Naive thymus-derived CD8-positive, alpha-beta T cell (primary cell): ENCODE measurements around the gene PLEKHG3. TPM values are rescaled to one million over a fixed set of nuclear protein-coding genes. Genes with fewer than 3 reads are reported as not detected.

ENCODE experiments used
- ATAC-seq, 2 donors: fragments of 150-1000 bp; cut with Tn5 transposase in 1 of 2; sonication (Bioruptor Pico), chemical (Tn5 transposase) in 1 of 2; 1 replicate in 1 of 2; 2 replicates in 1 of 2; pipeline ENCODE4 v1.10.0; 2021; ENCODE audit warnings: mild to moderate bottlenecking in 2 of 2, moderate library complexity in 2 of 2
- POLR2A ChIA-PET: fragments of 350-600 bp; sonication (Branson Sonifier 250); formaldehyde crosslinking; loops from one replicate; lab custom pipeline; 2021; ENCODE audit warnings: antibody characterized with exemption; lab: Charles Lee
- DNase-seq, 10 donors: peaks; one replicate each; pipeline versions ENCODE4 v3.0.0 to v3.0.0-alpha.2; 2020 to 2022
- H3K27ac Mint-ChIP-seq, 10 donors: one replicate each; pipeline ENCODE4 v1.8.0; 2020 to 2022; ENCODE audit warnings: mild to moderate bottlenecking in 10 of 10, mixed read lengths in 10 of 10, moderate library complexity in 4 of 10, inconsistent platforms in 1 of 10
- H3K27me3 Mint-ChIP-seq, 5 donors: one replicate each; pipeline ENCODE4 v1.8.0; 2021 to 2022; ENCODE audit warnings: mixed read lengths in 5 of 5
- H3K36me3 Mint-ChIP-seq, 3 donors: one replicate each; pipeline ENCODE4 v1.8.0; 2020 to 2022; ENCODE audit warnings: mixed read lengths in 3 of 3, mild to moderate bottlenecking in 2 of 3, inconsistent platforms in 1 of 3
- H3K4me1 Mint-ChIP-seq, 4 donors: one replicate each; pipeline ENCODE4 v1.8.0; 2021 to 2022; ENCODE audit warnings: mixed read lengths in 4 of 4
- H3K4me3 Mint-ChIP-seq, 10 donors: one replicate each; pipeline ENCODE4 v1.8.0; 2020 to 2022; ENCODE audit warnings: mild to moderate bottlenecking in 10 of 10, mixed read lengths in 10 of 10, moderate library complexity in 6 of 10, inconsistent platforms in 1 of 10
- H3K9me3 Mint-ChIP-seq, 9 donors: one replicate each; pipeline ENCODE4 v1.8.0; 2020 to 2022; ENCODE audit warnings: mixed read lengths in 9 of 9, mild to moderate bottlenecking in 3 of 9, inconsistent platforms in 1 of 9, moderate library complexity in 1 of 9
- polyA plus RNA-seq, 3 donors: library from polyadenylated mRNA; unstranded; fragments of 300-500 nt; fragmentation: Illumina TruSeq; gene quantifications; one replicate each; pipeline ENCODE4 v1.2.3, GENCODE V29; 2021
- total RNA-seq, 8 experiments: library from RNA in 2 of 8; stranded (reverse) in 2 of 8; gene quantifications; one replicate each; pipeline ENCODE4 v1.2.3 and lab custom pipeline; 2021 to 2026

The PLEKHG3 gene
- total and polyA plus RNA-seq, 5 experiments from 2014 or later, result 0.55 to 12.2 (median 1.4) TPM

GRCh38 chr14:64732066-64732465 lies 27.8 kb downstream of the PLEKHG3 start:
- no peak for ATAC-seq
- POLR2A ChIA-PET, result no interaction called here
- DNase-seq, result peak in 1 of 10 donors; percentile 31
- no peaks in the 10 kb centered on the region for H3K36me3 Mint-ChIP-seq
- H3K27ac Mint-ChIP-seq, result peak overlapping the region in 1 of 10 donors; percentile 53
- H3K4me1 Mint-ChIP-seq, result peaks cover 6 to 34% (median 9%) of the 10 kb centered on the region in 4 donors
- H3K9me3 Mint-ChIP-seq, result no peaks in the 10 kb centered on the region
- no peaks in the 10 kb centered on the region for H3K27me3 Mint-ChIP-seq
- H3K4me3 Mint-ChIP-seq, result no peak overlapping the region

- no peaks in the 10 kb centered on the region for H3K27me3 Mint-ChIP-seq
- DNase-seq (peak in 1 of 10 donors; percentile 35), ATAC-seq (no peak)
- no peaks in the 10 kb centered on the region for H3K36me3 Mint-ChIP-seq
- H3K4me3 Mint-ChIP-seq, result no peak overlapping the region
- no peaks in the 10 kb centered on the region for H3K9me3 Mint-ChIP-seq
- H3K4me1 Mint-ChIP-seq, result peaks cover 6 to 32% (median 9%) of the 10 kb centered on the region in 4 donors
- POLR2A ChIA-PET, result interaction anchor here (0.7 kb wide), 1 partner anchor 15 kb away, joined by 3 read pairs; no protein-coding TSS in a partner anchor
- H3K27ac Mint-ChIP-seq, result peak overlapping the region in 1 of 10 donors; percentile 13
Observed at GRCh38 chr14:64732536-64733120, 28.4 kb downstream of the PLEKHG3 start.

- peaks cover 6 to 25% (median 9%) of the 10 kb centered on the region in 4 donors for H3K4me1 Mint-ChIP-seq
- no peak overlapping the region for H3K4me3 Mint-ChIP-seq
- H3K27me3 Mint-ChIP-seq, result no peaks in the 10 kb centered on the region
- ATAC-seq (no peak), DNase-seq (peak in 1 of 10 donors; percentile 16)
- POLR2A ChIA-PET, result interaction anchor here (0.7 kb wide), 1 partner anchor 16 kb away, joined by 3 read pairs; no protein-coding TSS in a partner anchor
- no peaks in the 10 kb centered on the region for H3K9me3 Mint-ChIP-seq
- no peaks in the 10 kb centered on the region for H3K36me3 Mint-ChIP-seq
- H3K27ac Mint-ChIP-seq, result peak overlapping the region in 2 of 10 donors; percentile 15 to 21
Observed at GRCh38 chr14:64733321-64733720, 29.1 kb downstream of the PLEKHG3 start.

GRCh38 chr14:64733899-64734298 lies 29.7 kb downstream of the PLEKHG3 start:
- H3K27ac Mint-ChIP-seq, result peak overlapping the region in 3 of 10 donors; percentile 22 to 50 (median 23)
- ATAC-seq (no peak), DNase-seq (no peak)
- POLR2A ChIA-PET, result no interaction called here
- peaks cover 6 to 24% (median 9%) of the 10 kb centered on the region in 4 donors for H3K4me1 Mint-ChIP-seq
- no peaks in the 10 kb centered on the region for H3K27me3 Mint-ChIP-seq
- H3K36me3 Mint-ChIP-seq, result no peaks in the 10 kb centered on the region
- no peaks in the 10 kb centered on the region for H3K9me3 Mint-ChIP-seq
- no peak overlapping the region for H3K4me3 Mint-ChIP-seq

- no peaks in the 10 kb centered on the region for H3K27me3 Mint-ChIP-seq
- H3K9me3 Mint-ChIP-seq, result no peaks in the 10 kb centered on the region
- H3K36me3 Mint-ChIP-seq, result no peaks in the 10 kb centered on the region
- peaks cover 4 to 22% (median 7%) of the 10 kb centered on the region in 4 donors for H3K4me1 Mint-ChIP-seq
- POLR2A ChIA-PET, result interaction anchor here (0.6 kb wide), 1 partner anchor 425 kb away, joined by 4 read pairs; no protein-coding TSS in a partner anchor
- peak in 1 of 10 donors; percentile 21 for DNase-seq
- H3K27ac Mint-ChIP-seq, result peak overlapping the region in 3 of 10 donors; percentile 35 to 80 (median 54)
- ATAC-seq, result no peak
- no peak overlapping the region for H3K4me3 Mint-ChIP-seq
Observed at GRCh38 chr14:64734990-64735389, 30.8 kb downstream of the PLEKHG3 start.

- Mint-ChIP-seq H3K4me1 (peaks cover 0 to 17% (median 2%) of the 10 kb centered on the region in 4 donors), H3K9me3 (no peaks in the 10 kb centered on the region), H3K27ac (no peak overlapping the region), H3K4me3 (no peak overlapping the region), H3K36me3 (no peaks in the 10 kb centered on the region), H3K27me3 (no peaks in the 10 kb centered on the region)
- POLR2A ChIA-PET, result no interaction called here
- DNase-seq (peak in 1 of 10 donors; percentile 30), ATAC-seq (no peak)
Observed at GRCh38 chr14:64736271-64737169, 32.3 kb downstream of the PLEKHG3 start.

- DNase-seq, result peak in 1 of 10 donors; percentile 52
- H3K27me3 Mint-ChIP-seq, result no peaks in the 10 kb centered on the region
- no peak overlapping the region for H3K27ac Mint-ChIP-seq
- no peaks in the 10 kb centered on the region for H3K9me3 Mint-ChIP-seq
- H3K36me3 Mint-ChIP-seq, result no peaks in the 10 kb centered on the region
- ATAC-seq, result no peak
- peaks cover 0 to 17% (median 2%) of the 10 kb centered on the region in 4 donors for H3K4me1 Mint-ChIP-seq
- POLR2A ChIA-PET, result no interaction called here
- H3K4me3 Mint-ChIP-seq, result no peak overlapping the region
Observed at GRCh38 chr14:64737391-64738280, 33.4 kb downstream of the PLEKHG3 start.

GRCh38 chr14:64738281-64738804 lies 34.1 kb downstream of the PLEKHG3 start:
- POLR2A ChIA-PET, result no interaction called here
- Mint-ChIP-seq H3K4me3 (no peak overlapping the region), H3K27ac (no peak overlapping the region), H3K9me3 (no peaks in the 10 kb centered on the region), H3K27me3 (no peaks in the 10 kb centered on the region), H3K36me3 (no peaks in the 10 kb centered on the region), H3K4me1 (peaks cover 0 to 17% (median 2%) of the 10 kb centered on the region in 4 donors)
- DNase-seq, result peak in 1 of 10 donors; percentile 45
- no peak for ATAC-seq

GRCh38 chr14:64741200-64741599 lies 37.0 kb downstream of the PLEKHG3 start:
- H3K4me3 Mint-ChIP-seq, result no peak overlapping the region
- POLR2A ChIA-PET, result no interaction called here

GRCh38 chr14:64741961-64742360 lies 37.7 kb downstream of the PLEKHG3 start:
- H3K27ac Mint-ChIP-seq, result no peak overlapping the region

More at GRCh38 chr14:64741200-64741599, 37.0 kb downstream of the PLEKHG3 start:
- H3K27ac Mint-ChIP-seq, result no peak overlapping the region
- no peak for ATAC-seq
- no peaks in the 10 kb centered on the region for H3K36me3 Mint-ChIP-seq
- no peaks in the 10 kb centered on the region for H3K27me3 Mint-ChIP-seq
- H3K9me3 Mint-ChIP-seq, result no peaks in the 10 kb centered on the region
- no peak for DNase-seq
- H3K4me1 Mint-ChIP-seq, result peaks cover 0 to 9% (median 4%) of the 10 kb centered on the region in 4 donors

GRCh38 chr14:64743061-64743460 lies 38.8 kb downstream of the PLEKHG3 start:
- Mint-ChIP-seq H3K4me3 (no peak overlapping the region), H3K36me3 (no peaks in the 10 kb centered on the region), H3K4me1 (peaks cover 0 to 12% (median 4%) of the 10 kb centered on the region in 4 donors)

More at GRCh38 chr14:64741961-64742360, 37.7 kb downstream of the PLEKHG3 start:
- POLR2A ChIA-PET, result no interaction called here
- DNase-seq (no peak), ATAC-seq (no peak)
- Mint-ChIP-seq H3K36me3 (no peaks in the 10 kb centered on the region), H3K4me3 (no peak overlapping the region), H3K9me3 (no peaks in the 10 kb centered on the region), H3K27me3 (no peaks in the 10 kb centered on the region), H3K4me1 (peaks cover 0 to 12% (median 4%) of the 10 kb centered on the region in 4 donors)

More at GRCh38 chr14:64743061-64743460, 38.8 kb downstream of the PLEKHG3 start:
- POLR2A ChIA-PET, result no interaction called here
- no peaks in the 10 kb centered on the region for H3K27me3 Mint-ChIP-seq
- ATAC-seq, result no peak
- DNase-seq, result no peak
- no peak overlapping the region for H3K27ac Mint-ChIP-seq
- H3K9me3 Mint-ChIP-seq, result no peaks in the 10 kb centered on the region
